Activated CD4-positive, alpha-beta T cell treated with anti-CD3 and anti-CD28 coated beads, Interleukin-10, Interleukin-2, amounts not matched to agents 100 ng/mL and 50 ng/mL, durations not matched to agents 16 hours and 8 hours (primary cell): ENCODE results near the gene ABCD2.
"Not testable (repeated sequence)": the region's sequence is repeated elsewhere in the genome, so short reads cannot be mapped to it uniquely, and the experiment has no call there.

Experiments used
- DNase-seq: peaks from one replicate; pipeline ENCODE4 v3.0.0-alpha.2; 2020

The ABCD2 gene

DNA sequence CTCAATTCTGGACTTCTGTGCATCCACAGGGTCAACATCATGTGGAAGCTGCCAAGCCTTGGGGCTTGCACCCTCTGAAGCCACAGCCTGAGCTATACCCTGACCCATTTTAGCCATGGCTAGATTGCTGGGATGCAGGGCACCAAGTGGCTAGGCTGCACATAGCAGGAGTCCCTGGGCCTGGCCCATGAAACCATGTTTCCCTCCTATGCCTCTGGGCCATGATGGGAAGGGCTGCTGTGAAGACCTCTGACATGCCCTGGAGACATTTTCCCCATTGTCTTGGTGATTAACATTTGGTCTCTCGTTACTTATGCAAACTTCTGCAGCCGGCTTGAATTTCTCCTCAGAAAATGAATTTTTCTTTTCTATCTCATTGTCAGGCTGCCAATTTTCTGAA is 92.6 kb downstream of the ABCD2 start:
- DNase-seq = no peak

DNA sequence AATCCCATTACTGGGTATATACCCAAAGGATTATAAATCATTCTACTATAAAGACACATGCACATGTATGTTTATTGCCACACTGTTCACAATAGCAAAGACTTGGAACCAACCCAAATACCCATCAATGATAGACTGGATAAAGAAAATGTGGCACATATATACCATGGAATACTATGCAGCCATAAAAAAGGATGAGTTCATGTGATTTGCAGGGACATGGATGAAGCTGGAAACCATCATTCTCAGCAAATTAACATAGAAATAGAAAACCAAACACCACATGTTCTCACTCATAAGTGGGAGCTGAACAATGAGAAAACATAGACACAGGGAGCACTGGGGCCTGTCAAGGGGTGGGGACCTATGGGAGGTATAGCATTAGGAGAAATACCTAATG is 97.4 kb downstream of the ABCD2 start:
- not testable (repeated sequence) for DNase-seq

DNA sequence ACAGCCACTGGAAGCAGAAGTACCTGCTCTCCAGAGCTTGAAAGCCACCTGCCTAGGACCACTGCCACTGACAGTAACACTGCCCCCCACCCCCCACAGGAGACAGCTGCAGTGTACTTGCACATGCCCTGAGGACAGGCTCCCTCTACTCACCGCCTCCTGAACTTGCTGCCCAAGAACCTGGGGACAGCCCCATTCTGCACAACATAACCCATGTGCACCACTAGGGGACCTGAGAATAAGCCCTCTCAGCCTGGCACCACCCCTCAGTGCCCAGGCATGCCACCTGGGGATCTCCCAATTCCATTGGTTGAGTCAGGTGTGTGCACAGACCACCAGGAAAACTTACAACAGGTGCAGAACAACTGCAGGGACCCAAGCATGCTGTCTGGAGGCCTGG is 109.6 kb downstream of the ABCD2 start:
- no peak for DNase-seq

DNA sequence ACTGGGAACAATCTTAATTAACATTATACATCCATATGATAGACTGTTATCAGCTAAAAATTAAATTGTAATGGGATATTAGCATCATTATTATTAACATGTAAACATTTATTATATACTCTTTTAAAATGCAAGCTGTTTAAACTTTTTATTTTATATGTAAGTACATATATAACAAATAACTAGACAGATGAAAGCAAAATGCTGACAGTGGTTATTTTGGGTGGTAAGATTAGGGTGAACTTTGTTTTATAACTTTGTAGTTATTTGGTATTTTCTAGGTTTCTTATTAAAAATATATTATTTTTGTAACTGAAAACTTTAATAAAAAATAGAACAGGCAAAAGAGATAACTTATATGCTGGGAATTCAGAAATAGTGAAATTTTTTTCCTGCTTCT is 114.0 kb downstream of the ABCD2 start:
- no peak for DNase-seq

DNA sequence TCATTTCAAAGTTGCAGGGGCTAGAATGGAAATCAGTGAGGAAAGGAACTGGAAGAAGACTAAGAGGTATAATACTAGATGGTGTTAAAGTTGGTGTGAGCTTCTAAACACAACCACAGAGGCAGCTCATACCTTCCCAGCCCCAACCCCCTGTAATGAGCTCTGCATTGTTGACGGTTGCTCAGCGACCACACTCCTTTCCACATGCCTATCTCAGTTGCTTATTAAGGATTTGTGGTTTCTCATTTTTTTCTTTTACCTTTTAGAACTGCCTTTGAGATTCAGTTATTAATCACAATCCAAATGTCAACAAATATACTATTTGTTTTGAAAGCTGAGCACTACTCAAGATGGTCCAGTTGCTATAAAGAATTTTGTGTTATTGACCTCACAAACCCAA is 114.6 kb downstream of the ABCD2 start:
- no peak for DNase-seq

DNA sequence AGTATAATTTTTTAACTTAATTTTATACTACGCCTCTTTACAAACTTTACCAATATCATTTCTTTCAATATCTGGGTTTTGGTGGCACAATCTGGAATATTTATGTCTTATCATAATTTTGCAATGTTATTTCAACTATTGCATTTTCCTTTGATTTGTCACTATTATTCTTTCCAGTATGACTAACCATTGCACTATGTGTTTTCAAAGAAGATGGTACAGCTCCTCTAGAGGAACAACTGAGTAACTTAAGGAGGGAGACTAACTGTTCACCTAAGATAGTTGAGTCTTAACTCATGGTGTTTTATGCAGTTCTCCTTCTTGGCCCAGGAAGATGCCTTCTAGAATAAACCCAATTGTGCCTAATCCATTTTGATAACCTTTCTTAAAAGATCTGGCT is 116.2 kb downstream of the ABCD2 start:
- no peak for DNase-seq

DNA sequence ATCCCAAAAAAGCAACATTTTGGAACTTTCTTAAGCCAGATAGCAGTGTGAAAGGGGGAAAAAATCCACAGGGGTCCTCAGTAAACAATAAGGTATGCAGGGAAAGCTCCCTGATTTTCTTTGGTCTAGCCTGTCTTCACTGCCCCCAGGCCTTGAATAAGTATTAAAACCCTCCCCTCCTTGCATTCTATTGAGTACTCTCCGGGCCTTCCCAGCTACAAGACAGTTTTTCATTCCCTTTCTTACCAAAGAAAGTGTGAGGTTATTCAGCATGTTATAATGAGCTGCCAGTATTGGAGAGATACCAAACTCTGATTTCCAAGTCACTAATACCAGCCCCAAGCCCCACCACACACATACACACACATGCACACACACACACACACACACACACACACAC is 116.9 kb downstream of the ABCD2 start:
- DNase-seq = no peak
